ENCODE data around the gene IRX2. TPM values are rescaled to one million over a fixed set of nuclear protein-coding genes. Genes with fewer than 3 reads are reported as not detected.

The IRX2 gene
- polyA plus RNA-seq, 3 donors, result not detected

DNA sequence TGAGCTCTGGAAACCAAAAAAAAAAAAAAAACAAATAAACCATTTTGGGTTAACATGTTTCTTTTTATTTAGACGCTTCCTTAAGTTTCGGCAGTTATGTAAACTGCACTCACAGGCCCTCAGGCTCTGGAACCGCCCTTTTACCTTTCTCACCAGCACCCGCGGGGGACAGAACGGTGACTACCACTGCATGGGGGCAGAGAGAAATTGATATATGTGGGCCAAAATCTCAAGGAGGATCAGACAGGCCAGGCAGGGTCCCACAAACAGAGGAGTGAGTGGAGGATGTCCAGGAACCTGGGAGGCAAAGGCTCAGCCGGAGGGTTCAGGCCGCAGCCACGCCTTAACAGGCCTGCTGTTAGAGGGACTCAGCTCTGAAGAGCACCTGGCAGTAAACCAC, 54.4 kb downstream of the IRX2 start:
- no peaks in the 10 kb centered on the region for H3K4me1 Mint-ChIP-seq
- WGBS (ENCODE audit: insufficient coverage), result 100% methylated on average over 2 of the region's 9 CpGs
- no peak for TF ChIP-seq CTCF (IDR thresholded peaks at IDR 0.05)

More for the DNA sequence above, 54.4 kb downstream of the IRX2 start:
- Histone ChIP-seq H3K36me3 (replicated peaks in 1 of 2; ENCODE audit: control insufficient read depth in 1 of 2, insufficient read depth in 2 of 2, low read length in 2 of 2) (no peaks in the 10 kb centered on the region), H3K9me3 (replicated peaks in 1 of 2; ENCODE audit: control insufficient read depth in 1 of 2, insufficient read depth in 1 of 2, low read length in 2 of 2) (peaks cover 0 to 5% of the 10 kb centered on the region in 2 donors), H3K27me3 (ENCODE audit: control insufficient read depth in 2 of 2, insufficient read depth in 2 of 2, low read length in 2 of 2) (no peaks in the 10 kb centered on the region), H3K27ac (ENCODE audit: low read depth in 1 of 2, low read length in 2 of 2) (no peak overlapping the region), H3K9ac (ENCODE audit: insufficient read depth, low read length, poor library complexity, severe bottlenecking) (no peak overlapping the region), H4K20me1 (ENCODE audit: insufficient read depth, low read length) (no peaks in the 10 kb centered on the region), H3K4me1 (ENCODE audit: control insufficient read depth in 1 of 2, insufficient read depth in 2 of 2, low read length in 2 of 2) (no peaks in the 10 kb centered on the region), H3K4me2 (replicated peaks; ENCODE audit: extremely low read depth, low read length, poor library complexity, severe bottlenecking) (no peak overlapping the region), H2AFZ (ENCODE audit: insufficient read depth, low read depth, low read length, poor library complexity, severe bottlenecking) (no peak overlapping the region), H3K4me3 (replicated peaks in 1 of 3; ENCODE audit: low read depth in 2 of 3, low read length in 3 of 3) (no peak overlapping the region), H3K79me2 (ENCODE audit: insufficient read depth, low read length) (no peaks in the 10 kb centered on the region)
- peaks cover 0 to 2% (median 0%) of the 10 kb centered on the region in 3 donors for H3K27me3 Mint-ChIP-seq (ENCODE audit: low read depth in 3 of 3)
- no peak for DNase-seq
- no peaks in the 10 kb centered on the region for H3K36me3 Mint-ChIP-seq
- H3K9me3 Mint-ChIP-seq, result peaks cover 0 to 16% (median 3%) of the 10 kb centered on the region in 7 donors
- H3K4me3 Mint-ChIP-seq, result no peak overlapping the region
- no peak overlapping the region for H3K27ac Mint-ChIP-seq
- intact Hi-C loops (cut with micrococcal nuclease), result no loop called here
